Activated CD4-positive, CD25-positive, alpha-beta regulatory T cell (primary cell): Measurements from ENCODE around the gene MYMK.

ENCODE experiments used
- DNase-seq, 4 experiments: peaks; one replicate each; lab custom pipeline; 2025; lab: John Stamatoyannopoulos, UW

Gene MYMK

DNA sequence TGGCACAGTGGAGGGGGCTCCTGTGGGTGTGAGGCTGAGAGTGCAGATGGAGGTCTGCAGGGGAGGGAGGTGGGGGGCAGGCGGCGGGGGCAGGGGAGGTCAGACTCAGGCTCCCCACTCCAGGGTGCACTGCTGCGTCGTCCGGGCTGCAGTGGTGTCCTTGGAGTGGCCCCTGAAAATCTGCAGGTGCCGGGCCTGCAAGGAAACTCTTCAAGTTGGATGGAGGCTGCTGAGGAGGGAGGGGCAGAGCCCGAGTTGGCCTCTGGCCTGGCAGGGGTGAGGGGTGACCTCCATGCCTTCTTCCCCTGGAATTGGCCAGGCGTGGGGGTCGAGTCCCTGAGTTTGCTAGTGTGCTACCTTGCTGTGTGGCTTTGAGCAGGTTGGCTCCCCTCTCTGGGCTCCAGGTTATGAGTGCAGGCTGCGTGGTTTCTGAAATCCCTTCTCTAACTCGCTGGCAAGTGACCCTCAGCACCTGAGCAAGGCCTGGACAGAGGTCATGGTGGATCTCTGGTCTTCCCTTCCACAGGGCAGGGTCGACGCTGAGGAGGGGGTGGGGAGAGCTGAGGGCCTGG lies 10.6 kb upstream of the MYMK start:
- DNase-seq, result no peak

DNA sequence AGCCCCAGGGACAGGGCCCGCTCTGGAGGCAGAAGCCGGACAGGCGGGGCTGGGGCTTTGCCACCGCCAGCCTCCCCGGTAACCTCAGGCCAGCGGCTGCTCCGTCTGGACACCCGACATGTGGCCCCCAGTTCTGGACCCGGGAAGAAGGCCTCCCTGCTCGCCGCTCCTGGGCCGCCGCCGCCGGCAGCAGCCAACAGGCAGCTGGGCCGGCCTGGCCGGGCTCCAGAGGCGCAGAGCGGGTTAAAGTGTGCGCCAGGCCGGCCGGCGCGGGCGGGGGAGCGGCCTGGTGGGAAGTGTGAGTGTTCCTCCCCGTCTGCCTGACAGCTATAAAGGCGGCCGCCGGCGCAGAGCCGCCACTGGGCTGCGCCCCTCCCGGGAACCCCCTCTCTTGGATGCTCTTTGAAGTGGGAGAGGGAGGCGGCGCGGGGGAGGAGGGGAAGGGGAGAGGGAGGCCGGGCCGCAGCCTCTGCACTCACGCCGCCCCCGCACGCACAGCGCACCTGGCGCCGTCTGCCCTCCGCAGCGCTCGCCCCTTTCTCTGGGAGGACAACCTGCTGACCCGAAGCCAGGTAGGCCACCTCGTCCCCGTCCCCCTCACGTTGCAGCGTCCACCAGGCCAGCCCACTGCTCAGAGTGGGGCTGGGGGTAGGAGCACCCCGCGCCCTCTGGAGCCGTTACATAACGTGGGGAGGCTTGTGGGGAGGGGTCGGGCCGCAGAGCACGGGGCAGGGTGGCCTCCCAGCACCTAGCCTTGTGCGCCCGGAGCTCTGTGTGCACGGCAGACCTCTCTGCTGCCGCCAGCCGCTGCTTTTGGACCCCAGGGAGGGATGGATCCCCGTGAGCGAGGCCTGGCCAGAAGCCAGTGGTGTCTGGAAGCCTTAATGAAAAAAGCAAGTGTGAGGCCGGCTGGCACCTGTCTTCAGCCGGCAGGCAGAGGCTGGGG lies 9.9 kb upstream of the MYMK start, which contains the start of gene ADAMTSL2:
ADAMTSL2 (plus strand) TSS at position 359 of the 946 bp plus-strand sequence. CDS start 2,009 bp downstream, outside the sequence.
- no peak for DNase-seq

DNA sequence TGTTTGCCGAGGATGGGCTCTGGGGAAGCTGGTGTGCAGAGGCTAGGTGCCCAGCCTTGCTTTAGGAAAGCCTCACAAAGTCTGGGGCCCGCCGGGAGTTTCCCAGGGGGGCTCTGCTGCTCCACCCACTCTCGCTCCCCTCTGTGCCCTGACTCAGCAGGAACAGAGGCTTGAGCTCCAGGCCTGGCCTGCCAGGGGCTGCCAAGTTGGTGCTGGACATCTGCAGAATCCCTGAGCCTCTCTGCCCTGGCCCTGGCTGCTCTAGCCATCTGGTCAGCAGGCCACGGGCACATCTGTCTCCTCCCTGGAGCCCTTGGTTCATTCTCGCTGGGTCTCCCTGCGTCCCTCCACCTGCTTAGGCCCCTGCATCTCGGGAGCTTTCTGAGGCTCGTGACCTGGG lies 9.1 kb upstream of the MYMK start:
- no peak for DNase-seq

DNA sequence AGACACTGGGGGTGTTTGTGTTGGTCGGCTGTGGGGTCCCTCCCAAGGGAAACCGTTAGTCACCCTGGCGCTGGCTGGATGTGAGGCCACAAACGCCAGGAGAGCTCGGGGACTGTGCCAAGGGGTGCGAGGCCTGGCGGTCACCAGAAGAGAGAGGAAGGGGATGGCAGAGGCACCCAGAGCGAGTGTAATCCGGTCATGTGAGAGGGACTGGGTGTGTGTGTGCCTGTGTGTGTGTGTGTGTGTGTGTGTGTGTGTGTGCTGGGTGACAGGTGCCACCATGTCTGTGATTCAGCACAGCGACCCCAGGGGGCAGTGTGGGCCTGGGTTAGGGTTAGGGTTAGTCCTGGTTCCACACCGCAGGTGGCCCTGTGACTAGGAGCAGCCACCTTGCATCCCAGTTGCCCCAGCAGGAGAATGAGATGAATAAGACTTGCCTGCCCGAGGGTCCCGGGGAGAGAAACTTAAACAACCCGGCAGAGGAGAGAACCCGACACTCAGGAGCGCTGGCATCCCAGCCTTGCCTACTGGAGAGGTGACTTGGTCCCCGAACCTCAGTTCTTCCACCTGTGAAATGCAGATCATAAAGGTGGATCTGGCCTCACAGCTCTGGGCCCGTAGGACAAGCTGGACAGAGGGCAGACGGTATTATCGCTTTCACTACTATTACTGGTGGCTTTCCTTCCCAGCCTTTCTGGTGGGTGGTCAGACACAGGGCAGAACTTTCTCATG lies 8.3 kb upstream of the MYMK start:
- peak; percentile 25 to 60 (median 38) for DNase-seq

DNA sequence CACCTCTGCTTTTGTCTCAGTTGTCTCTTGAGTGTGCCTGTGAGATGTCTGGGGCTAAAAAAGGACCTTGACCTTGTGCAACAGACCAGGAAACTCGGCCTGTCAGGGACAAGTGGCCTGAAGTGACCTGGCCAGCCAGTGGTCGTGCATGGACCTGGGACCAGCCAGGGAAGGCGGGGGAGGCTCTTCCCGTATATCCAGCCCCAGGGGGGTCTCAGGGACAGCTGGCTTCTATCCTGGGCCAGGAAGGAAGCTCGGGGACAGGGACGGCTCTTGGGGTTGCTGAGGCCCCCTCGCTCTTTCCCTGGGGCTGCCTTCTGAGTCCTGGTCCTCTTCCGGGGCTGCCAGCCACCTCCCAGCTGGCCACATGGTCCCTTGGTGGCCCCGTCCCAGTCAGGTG lies 6.5 kb upstream of the MYMK start:
- DNase-seq, result no peak

DNA sequence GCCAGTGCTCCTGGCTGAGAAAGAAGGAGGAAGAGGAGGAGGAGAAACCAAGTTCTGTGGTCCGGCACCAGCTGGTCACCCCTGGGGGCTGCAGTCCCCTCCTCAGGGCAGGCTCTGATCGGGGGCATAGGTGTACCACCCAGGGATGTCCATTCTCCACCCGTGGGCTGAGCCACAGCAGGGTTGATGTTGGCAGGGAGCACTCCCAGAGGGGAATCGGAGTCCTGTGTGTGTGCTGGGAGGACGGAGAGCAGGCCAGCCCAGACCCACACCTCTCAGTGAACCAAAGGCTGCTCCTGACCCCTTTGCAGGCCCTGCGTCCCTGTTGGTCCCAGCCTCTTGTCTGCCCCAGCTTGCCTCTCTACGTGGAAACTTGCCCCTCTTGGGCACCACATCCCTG lies 5.1 kb upstream of the MYMK start:
- no peak for DNase-seq

DNA sequence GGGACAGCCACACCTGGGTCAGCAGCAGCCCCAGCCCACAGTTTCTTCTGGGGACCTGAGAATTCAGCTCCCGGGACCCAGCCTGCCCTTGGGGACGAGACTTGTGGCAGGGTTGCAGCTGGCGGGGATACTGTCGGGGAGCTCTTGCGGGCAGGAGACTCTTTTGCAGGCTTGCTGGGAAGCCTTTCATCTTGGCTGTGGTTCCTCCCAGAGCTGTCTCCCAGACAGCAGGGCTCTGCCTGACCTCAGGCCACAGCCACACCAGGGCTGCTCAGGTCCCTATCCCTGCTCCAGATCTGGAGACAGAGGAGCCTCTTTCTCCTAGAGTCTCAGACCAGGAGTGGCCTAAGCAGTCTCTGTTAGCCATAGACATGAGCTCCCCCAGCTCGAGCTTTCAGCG lies 4.7 kb upstream of the MYMK start:
- DNase-seq, result no peak

DNA sequence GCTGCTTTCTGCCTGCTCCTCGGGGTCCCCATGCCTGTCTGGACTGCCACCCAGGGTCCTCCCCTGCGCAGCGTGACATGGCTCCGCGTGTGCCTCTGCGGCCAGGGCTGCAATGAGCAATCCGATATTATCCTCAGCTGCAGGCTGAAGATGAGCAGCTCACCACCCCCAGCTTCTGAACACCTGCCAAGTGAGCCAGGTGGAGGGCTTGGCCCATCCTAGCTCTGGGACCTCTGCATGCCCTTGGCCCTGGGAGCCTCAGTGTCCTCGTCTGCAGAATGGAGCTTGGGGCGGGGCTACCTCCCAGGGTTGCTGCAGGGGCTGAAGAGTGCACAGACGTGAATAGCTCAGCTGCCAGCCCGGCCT lies 4.1 kb upstream of the MYMK start:
- DNase-seq, result no peak

DNA sequence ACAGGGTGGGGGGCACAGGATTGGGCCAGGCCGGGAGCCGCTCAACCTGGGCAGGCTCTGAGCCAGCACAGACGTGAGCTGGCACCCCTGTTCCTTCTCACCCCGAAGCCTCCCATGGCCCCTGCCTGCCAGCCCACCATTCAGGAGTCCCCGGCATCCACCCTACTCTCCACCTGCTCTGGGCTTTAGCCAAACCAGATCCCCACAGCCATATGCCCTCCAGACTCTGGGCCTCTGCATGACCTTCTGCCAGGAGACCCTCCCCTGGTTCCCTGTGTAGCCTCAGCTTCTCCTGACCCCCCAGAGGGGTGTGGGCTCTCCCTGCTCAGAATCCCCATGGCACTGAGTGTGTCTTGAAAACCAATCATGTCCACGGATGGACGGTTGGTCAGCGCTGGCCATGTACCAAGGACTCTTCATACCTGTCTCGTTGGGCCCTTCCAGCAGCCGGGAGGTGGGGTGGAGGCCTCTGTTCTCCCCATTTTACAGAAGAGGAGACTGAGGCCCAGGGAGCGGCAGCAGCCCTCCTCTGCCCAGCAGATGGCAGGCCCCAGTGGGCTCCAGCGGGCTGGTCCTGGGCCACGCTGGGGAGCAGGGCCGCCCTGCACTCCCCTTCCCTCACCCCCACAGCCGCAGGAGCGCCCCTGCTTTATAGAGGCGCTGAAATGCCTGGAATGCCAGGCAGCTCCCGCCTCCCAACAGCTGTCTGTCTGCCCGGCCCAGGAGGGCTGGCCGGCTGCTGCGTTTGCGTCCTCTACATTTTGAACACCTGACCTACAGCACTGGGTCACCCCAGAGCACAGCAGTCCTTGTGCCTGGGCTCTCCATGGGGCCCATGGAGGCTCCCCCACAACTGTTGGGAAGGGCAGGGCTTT lies 3.5 kb upstream of the MYMK start:
- DNase-seq, result no peak

DNA sequence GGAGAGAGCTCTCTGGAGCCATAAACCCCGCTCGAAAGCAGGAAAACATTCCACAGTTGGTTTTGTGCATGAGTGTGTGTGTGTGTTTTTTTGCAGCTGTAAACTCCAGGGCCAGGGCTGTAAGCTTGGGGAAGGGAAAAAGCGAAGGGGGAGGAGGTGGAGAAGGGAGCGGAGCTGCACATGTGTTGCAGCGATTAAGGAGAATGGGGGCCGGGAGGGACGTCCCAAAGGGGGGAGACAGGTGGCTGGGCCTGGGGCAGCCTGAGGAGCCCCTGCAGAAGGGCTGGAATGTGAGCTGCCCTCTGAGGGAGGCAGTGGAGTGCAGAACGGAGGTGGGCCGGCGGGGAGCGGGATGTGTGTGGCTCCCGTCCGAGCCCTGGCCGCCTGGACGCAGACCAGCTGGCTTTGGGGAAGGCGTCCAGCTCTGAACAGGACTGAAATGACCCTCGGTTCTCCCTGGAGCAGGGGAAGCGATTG lies 2.7 kb upstream of the MYMK start:
- no peak for DNase-seq

DNA sequence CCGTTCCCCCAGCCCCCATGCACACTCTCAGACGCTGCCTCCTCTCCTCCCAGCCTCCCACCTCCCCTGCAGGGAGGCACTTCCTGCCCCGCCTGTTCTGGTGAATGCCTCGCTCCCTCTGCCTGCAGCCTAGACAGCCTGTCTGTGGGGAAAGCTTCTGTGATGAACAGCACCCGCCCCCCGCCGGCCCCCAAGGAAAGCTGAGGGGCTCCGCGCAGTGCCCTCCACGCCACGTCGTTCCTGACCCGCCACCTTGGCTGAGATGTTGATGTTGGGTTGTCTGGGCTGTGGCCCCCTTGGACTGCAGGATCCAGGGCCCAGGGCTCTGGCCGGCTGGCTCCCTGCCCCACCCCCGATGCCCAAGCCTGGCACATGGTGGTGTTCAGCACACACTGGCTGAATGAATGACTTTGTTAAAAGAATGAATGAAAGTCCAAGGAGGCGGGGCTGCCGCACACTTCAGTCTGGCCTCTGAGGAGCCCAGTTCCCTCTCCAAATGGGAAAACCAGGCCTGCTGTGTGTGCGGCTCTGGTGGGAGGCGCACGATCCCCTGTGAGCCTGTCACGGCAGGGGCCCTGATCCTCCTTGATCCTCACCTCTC lies 2.1 kb upstream of the MYMK start:
- DNase-seq, result no peak

DNA sequence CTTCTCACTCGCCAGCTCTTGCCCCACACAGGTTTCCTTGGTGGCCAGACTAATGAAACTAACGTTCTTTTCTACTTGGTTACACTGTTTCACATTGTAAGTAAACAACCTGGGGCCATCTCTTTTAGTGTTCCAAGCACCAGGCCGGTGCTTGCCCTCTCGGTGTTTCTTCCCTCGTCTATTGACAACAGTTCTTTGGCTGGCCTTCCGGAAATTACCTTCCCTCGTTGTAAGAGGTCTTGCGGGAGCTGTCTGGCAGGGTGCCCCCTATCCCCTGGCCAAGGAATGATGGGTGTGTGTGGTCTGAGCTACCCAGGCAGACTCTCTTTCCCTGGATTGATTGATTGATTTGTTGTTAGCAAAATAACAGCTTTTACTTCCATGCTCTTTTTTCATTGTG lies 918 bp upstream of the MYMK start:
- DNase-seq, result no peak

DNA sequence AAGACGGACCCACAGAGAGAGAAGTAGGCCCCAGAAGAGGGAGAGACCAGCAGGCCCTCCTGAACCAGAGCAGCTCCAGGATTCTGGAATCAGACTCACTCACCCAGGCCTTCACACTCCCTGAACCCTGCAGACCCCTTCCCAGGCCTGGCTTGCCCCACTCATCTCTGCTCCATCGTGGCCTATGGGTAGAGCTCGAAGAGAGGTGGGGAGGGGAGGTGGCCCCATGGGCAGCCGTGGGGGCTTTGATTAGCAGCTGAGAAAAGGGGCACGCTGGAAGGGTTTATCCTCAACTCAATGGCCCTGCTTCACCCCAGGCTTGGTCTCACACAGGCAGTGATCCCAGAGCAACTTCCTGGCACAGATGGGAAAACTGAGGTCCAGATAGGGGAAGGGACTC lies 613 bp downstream of the MYMK start:
- DNase-seq, result no peak

DNA sequence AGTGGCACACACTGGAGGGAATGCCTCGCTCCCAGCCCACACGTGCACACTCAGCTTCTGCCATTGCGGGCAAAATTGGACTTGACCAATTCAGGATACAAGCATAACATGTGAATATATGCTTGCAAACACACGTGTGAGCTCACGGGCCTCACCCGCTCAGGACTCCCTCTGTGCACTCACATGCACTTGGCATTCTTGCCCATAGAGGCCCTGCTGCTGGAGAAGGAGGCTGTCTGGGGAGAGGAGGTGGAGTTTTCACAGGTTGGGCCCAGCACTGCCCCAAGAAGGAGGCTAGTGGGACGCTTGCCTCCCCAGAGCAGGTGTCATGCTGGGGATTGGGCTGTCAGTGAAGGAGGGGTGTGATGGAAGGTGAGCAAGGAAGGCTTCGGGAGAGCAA lies 1.7 kb downstream of the MYMK start:
- no peak for DNase-seq

DNA sequence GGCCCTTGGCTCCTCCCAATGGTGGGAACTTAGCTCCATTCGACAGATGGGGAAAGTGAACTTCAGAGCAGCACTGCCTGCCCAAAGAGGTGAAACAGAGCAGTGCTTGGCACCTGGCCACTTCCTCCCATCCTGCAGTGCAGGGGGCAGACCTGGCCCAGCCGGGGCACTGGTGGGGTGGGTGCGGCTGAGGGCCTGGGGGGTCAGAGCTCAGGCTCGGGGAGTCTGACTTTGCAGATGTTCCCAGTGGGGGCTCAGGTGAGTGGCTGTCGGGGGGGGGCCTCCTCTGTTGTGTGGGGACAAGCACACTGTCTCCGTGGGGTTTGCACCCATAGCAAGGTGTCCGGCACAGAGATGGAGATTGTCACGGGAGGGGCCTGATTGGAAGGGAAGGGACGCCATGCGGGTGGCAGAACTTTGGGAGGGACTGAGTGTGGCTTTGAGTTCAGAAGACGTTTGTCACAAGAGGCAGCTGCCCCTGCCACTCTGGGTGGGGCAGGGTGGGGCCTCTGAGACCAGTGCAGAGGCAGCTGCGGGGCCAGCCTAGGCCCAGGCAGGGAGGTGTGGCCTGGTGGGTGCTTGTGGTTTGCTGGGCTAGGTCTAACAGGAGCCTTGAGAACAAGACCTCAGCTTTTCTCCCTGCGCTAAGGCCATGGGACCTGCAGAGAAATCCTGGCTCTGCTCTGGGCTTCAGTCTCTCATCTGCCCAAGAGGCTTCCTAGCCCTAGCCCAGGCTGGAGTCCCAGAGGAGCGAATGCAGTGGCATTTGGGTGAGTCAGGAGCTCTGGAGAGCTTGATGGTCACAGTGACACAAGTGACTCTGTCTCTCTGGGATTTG lies 2.5 kb downstream of the MYMK start:
- no peak for DNase-seq

DNA sequence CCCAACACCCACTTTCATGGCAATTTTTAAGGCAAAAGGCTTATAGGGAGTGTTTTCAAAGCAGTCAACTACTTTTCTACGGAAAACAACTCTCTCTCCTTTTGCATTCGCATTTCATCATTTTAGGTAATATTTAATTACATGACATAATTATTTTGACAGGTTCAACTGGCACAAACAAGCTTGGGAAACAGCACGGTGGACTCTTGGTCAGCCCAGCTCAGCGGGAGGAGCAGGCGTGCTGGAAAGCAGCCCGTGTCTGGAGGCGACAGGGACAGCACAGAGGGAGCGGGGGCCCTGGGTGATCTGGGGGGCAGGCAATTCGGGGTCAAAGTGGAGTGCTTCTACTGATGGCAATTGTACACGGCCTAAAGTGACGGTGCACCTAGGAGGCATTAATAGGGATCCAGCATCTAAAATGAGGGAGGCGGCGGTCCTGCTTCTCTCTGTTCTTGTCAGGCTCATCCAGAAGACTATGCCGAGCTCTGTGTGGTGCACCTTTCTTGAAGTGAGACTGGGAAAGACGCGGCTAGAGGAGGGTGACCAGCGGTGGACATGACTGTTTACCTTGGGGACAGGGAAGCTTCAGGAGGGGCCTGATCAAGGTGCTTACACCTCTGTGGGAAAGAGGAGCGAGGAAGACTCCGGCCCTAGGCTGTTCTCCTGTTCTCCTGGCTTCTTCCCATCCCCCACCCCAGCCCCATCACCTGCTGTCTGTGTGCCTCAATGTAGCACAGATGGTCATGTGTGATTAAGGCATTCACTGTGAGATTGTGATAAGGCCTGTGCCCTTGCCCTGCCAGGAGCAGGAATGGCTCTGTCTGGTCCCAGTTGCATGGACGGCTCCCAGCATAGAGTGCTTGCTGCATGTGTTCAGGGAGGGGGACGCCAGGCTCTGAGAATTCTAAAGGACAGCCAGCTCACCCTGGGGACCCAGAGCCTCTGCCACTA lies 3.4 kb downstream of the MYMK start:
- DNase-seq, result no peak

DNA sequence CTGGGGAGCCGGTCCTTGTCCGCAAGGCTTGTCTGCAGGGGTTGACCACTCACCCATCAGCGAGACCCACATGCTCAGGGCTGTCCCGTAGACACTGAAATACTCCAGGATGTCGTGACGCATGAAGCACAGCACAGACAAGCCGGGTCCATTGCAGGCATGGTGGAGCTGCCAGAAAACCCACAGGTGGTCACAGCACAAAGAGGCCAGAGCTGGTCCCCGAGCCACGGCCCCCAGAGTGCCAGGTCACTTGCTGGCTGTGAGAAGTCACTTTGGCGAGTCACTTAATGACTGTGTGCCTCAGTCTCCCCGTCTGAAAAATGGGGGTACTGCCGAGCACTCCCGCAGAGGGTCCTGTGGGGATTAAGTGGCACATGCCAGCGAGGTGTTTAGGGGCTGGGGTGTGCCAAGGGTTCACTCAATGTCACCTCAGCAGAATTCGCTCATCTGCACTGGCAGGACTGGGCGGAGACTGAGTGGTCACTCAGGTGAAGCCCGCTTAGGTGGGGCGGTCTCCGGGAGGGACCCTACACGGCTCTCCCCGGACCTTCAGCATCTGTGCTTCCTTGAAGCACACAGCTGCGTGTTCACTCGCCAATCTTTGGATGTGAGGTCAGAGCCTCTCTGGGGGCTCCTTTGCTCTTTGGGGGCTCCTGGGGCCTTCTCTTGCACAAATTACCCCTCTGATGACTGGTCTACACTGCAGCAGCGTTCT lies 4.5 kb downstream of the MYMK start:
- DNase-seq, result no peak

DNA sequence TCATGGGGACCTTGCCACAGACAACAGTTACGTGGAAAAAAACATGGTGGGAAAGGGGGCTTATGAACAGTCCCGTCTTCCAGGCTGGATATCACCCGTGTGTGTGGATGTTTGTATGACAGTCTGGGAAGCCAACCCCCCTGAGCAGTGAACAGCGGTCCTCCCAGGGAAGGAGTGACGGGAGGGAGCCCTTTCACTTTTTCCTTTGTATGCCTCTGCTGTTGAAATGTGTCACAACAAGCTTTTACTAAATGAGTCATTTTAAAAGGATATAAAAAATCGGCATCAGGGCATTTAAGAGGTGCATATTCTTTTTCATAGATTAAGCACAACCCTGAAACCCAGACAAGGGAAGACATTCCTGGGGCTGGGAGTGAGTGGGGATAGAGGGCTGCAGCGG lies 5.1 kb downstream of the MYMK start:
- no peak for DNase-seq
